GM19240 (cell line): Measurements from ENCODE around the gene UBE3A.

ENCODE experiments used
- DNase-seq: peaks from one replicate; pipeline ENCODE4 v3.0.0; 2011; ENCODE audit warnings: low spot score; ENCODE audit not compliant: insufficient read length

UBE3A gene

GRCh38 chr15:25332306-25332705 is 106.5 kb downstream of the UBE3A start:
- DNase-seq, result no peak

DNA sequence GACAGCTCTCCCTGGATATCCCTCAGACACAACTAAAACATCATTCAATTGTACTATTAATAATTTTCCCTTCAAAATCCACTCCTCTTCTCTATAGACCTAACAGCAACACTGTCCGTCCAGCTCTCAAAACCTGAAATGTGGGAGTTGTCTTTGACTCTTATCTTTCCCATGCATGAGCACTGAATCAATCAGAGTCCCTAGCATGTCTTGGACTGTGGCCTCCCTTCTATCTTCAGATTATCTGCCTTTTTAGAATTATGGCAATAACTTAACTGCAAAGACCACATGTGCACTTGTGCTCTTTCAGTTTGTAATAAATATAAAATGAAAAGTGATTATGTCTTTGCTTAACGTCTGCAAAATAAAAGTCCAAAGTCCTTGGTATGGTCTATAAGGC is 107.0 kb downstream of the UBE3A start:
- no peak for DNase-seq

DNA sequence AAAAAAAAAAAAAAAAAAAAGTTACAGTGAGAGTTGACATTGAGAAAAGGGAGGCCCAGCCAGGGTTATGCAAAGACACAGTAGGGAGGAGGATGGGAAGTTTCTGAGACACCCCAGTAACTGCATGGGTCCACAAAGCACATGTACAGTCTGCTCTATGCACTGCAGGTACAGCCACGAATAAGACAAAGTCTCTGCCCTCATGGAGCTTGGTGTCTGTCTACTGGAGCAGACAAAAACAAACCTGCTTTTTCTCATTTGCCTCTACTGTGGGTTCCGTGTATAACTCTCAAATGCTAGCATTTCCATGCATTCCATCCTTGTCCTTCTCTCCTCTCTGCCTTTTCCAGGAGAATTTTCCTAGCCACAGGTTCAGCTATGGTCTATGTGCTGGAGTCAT is 107.4 kb downstream of the UBE3A start:
- no peak for DNase-seq

GRCh38 chr15:25329696-25330095 is 109.1 kb downstream of the UBE3A start:
- no peak for DNase-seq

DNA sequence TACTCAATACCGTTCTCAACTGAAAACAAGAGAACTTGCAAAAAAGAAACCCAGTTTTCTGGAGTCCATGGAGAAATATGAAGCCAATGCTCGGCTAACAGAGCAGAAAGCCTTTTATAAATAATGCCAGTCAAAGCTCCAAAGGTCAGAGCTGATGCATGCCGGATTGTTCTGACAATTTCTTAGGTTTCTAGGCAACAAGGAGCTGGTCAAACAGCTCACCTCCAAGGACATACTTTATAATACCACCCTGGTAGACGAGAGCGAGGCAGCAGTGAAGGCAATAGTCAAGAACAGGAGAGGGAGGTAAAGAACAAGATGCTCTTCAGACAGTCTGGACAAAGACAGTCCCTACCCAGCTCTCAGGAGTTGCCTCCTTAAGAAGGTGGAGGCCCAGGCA is 111.1 kb downstream of the UBE3A start:
- DNase-seq, result no peak

DNA sequence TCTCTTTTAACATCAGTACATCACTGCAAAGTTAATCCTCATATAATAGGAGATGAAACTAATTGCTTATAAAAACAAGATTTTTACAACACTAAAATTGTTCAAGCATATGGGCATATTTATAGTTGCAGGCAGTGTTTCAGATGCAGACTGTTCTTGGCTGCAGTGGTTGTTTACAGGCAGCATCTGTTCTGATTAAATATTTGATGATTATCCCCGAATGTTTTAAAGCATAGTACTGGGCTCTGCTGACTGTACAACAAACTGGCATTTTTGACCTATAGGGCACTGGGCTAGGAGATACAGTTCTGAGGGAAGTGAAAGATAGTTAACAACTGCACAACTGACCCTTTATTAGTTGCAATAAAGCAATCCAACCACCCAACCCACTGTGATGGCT is 113.6 kb downstream of the UBE3A start:
- no peak for DNase-seq

DNA sequence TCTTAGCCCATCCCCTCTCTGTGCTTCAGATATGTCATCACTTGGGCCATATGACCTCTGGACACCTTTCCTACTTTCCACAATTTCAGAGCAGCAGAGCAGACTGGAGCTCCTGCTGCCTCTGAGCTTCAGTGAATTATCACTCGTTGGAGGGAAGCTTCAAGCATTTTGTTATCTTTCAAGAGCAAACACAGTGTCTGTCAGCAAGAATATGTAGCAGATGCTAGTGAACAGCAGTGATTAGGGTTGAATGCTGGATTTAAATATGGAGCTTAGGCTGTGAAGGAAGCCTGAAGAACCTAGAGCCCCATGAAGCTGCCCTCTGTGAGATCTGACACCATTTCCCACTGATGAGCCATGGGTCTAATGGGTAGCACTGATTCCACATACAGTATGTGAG is 115.4 kb downstream of the UBE3A start:
- no peak for DNase-seq

GRCh38 chr15:25287823-25288222 is 151.0 kb downstream of the UBE3A start:
- no peak for DNase-seq
